Measurements from ENCODE around the gene P2RX2.

Gene P2RX2

GRCh38 chr12:132660996-132661395 is 42.4 kb downstream of the P2RX2 start:
- DNase-seq (ENCODE audit: low read depth, low spot score), result no peak

GRCh38 chr12:132661972-132662371 is 43.4 kb downstream of the P2RX2 start:
- DNase-seq (ENCODE audit: low read depth, low spot score), result no peak

GRCh38 chr12:132662901-132663755 is 44.6 kb downstream of the P2RX2 start:
- no peak for DNase-seq (ENCODE audit: low read depth, low spot score)

- DNase-seq (ENCODE audit: low read depth, low spot score), result no peak
Measured at GRCh38 chr12:132664206-132665148, 45.9 kb downstream of the P2RX2 start.

GRCh38 chr12:132665149-132665491 is 46.5 kb downstream of the P2RX2 start:
- DNase-seq (ENCODE audit: low read depth, low spot score), result no peak

- DNase-seq (ENCODE audit: low read depth, low spot score), result no peak
Measured at GRCh38 chr12:132665794-132666193, 47.2 kb downstream of the P2RX2 start.

- no peak for DNase-seq (ENCODE audit: low read depth, low spot score)
Measured at GRCh38 chr12:132668191-132669088, 49.9 kb downstream of the P2RX2 start.

GRCh38 chr12:132669166-132669879 is 50.7 kb downstream of the P2RX2 start:
- no peak for DNase-seq (ENCODE audit: low read depth, low spot score)

Data from smooth muscle cell of the brain vasculature (primary cell).